NCI-H1694 treated with DMSO at 0.1 percent for 48 hours (cell line): ENCODE measurements around the gene GRIP2.

Source experiments
- DNase-seq: peaks from one replicate; lab custom pipeline; 2025; lab: John Stamatoyannopoulos, UW

The GRIP2 gene

DNA sequence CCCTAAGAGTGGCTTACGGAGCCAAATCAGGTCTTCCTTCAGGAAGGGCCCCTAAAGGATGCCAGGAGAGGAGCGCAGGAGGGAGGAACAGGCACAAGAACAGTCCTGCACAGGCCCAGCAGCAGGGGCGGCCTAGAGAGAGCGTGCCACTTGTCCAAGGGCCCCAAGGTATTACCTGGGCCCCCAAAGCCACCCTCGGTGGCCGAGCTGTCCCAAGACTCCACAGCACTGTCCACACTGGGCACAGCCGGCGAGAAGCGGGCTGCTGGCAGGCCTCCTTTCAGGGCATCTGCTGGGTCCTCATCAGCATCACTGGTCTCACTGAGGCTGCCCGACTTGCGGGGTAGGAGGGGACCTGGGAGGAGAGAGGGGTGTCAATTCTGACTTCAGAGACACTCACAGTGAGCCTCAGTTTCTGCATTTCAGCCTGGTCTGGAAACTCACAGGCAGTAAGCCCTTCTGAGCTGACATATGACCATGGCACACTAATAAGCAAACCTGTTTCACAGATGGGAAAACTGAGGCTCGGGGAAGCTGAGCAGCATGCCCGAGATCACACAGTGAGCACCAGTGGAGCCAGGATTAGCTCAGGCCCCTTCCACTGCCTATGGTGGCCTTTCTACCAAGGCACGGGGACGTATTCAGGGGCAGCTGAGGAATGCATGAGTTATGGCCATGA, 33.4 kb downstream of the GRIP2 start:
- no peak for DNase-seq

DNA sequence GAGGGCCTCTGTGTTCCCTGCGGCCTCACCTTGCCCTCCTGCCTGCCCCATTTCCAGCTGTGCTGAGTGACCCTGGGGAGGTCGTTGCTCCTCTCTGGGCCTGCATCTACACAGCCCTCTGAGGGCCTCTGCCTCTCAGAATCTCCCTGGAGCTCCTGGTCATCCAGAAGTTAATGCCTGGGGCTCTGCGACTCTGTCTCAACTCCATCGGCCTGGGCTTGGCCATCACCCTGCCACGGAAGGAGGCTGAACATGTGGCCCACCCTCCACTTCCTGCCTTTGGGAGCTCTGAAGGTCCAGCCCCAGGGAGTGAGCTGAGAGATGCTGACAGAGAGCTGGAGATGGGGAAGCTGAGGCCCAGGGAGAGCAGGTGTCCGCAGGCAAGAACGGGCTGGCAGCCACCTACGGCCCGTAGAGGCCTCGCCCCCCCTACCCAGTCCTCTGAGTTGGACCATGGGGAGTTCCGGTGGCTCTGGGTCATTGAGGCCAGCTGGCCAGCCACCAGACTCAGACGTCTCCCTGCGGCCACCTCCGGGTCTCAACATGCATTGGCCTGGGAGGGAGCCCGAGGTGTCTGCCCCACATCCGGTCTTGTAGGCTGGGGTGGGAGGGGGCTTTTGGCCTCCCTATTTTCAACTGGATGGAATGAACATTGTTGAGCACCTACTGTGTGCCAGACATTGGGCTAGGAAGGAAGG, 34.2 kb downstream of the GRIP2 start:
- DNase-seq: no peak

DNA sequence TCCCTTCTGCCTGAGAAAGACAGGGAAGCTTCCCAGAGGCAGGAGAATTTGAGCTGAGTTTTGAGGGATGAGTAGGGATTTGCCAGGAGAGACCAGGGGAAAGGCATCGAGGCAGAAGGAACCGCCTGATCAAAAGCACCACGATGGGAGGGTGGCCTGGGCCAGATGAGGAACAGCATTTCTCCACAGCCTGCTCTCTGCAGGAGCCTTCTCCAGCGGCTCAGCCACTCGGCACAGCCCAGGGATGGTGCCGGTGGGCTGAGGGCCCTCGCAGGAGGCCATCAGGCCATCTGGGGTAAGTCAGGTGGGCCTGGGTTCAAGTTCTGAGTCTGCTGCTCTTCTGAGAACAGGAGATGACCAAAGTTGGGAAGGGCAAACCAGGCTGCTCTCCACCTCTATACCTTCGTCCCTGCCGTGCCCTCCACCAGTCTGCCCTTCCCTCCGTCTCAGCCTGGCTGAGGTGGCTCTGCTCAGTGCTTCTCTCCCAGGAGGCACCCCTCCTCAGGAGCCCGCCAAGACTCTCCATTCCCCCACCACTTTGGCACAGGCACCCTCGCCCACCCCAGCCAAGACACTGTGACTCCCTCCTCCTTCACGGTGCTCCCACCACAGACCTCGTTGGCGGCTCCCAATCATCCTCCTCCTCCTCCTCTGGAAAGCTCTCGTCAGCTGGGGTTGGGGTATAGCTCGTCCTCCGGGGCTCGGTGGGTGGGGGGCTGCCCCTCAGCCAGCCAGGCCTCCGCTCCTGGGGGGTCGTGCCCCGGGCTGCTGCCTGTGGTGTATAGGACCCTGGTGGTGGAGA, 34.9 kb downstream of the GRIP2 start:
- DNase-seq: no peak

DNA sequence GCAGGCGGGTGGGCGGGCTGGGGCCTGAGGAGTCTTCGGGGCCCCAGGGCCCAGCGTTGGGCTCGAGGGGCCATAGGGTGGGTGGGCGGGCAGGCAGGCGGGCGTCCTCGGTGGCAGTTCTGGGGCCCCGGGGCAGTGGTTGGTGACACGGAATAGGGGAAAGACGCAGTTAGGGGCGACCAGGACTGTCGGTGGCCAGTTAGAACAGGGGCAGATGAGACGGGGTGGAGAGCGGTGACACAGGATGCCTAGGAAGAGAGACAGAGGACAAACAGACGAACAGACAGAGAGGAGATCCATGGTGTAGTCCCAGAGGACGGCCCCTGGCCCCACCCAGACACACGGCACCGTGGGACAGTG, 36.5 kb downstream of the GRIP2 start:
- no peak for DNase-seq

DNA sequence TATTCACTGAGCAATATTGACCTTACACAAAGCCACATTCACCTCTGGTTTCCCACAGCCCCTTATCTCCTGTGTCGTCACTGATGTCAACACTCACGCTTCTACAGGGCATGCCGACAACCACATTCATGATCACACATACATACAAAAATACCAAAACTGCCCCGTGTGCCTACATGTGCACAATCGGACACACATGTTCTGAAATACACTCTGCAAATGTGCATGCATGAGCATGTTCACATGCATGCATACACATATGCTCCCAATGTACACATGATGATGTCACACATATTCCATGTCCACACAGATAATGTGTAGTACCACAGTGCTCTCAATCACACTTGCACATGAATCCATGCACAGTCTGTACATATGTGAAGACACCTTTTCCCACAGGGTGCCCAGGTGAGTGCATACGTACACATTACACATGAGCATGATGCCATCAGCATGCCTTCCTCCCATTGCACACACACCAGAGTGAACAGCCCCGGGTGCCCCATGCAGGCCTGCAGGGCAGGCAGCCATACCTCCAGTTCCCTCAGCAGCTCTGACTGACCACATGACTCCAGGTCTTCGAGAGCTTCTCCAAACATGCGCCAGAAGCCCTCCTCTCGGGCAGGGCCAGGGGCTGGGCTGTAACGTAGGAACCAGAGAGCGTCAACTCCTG, 37.0 kb downstream of the GRIP2 start:
- DNase-seq: no peak

DNA sequence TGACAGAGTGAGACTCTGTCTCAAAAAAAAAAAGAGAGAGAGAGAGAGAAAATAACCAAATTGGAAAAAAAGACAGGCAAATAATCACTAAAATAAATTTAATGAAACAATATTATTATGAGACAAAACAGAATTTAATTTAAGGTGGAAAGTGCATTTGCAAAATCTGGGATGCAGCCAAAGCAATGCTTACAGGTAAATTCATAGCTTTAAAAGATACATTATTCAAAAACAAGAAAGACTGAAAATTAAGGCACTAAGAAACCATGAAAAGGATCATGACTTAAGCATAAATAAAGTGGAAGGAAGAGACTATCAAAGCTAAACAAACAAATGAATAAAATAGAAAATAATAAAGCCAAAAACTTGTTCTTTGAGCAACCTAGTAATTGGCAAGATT, 37.7 kb downstream of the GRIP2 start:
- no peak for DNase-seq

DNA sequence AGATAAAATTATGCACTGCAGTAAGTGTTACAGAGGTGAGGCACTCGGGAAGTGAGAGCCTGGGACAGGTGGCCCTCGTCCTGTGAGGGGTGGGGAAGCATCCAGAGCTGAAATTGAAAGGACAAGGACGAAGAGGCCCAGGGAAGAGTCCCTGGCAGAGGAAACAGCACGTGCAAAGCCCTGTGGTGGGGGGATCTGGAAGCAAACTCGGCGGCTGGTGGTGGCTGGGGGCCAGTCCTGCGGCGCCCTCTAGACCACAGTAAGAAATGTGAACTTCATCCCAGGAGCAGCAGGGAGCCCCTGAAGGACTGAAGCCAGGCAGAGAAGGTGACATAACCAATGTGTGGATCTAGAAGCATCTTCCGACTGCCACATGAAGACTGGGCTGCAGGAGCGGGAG, 42.8 kb downstream of the GRIP2 start:
- no peak for DNase-seq

DNA sequence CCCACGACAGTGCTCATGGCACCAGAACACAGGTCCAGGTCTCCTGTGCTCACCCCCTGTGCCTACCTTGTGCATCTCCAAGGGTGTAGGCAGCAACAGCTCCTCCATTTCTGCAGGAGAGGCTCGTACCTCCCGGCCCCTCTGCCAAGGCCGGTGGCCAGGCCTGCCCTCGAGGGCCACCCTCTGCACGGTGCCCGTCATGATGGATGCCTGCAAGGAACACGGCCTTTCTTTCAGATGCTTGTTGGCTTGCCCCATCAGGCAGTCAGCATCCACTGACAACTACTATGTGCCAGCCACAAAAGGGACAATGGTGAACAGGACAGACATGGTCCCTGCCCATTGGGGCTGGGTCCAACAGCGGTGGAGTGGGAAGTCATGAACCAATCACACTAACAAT, 43.8 kb downstream of the GRIP2 start:
- DNase-seq: no peak

DNA sequence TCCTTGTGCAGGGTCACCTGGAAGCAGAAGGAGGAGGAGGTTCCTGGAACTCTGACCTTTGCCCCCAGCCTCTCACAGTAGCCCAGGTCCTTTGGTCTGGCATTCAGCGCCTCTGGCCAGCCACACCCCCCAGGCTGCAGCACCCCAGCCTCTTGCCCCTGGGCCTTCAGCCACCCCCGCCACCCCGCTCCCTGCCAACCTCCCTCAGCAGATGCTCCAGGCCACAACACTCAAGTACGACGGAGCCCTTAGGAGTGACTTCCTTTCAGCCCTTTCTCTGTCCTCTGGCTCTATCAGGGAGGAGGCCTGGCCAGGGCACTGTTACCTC, 45.2 kb downstream of the GRIP2 start:
- no peak for DNase-seq

DNA sequence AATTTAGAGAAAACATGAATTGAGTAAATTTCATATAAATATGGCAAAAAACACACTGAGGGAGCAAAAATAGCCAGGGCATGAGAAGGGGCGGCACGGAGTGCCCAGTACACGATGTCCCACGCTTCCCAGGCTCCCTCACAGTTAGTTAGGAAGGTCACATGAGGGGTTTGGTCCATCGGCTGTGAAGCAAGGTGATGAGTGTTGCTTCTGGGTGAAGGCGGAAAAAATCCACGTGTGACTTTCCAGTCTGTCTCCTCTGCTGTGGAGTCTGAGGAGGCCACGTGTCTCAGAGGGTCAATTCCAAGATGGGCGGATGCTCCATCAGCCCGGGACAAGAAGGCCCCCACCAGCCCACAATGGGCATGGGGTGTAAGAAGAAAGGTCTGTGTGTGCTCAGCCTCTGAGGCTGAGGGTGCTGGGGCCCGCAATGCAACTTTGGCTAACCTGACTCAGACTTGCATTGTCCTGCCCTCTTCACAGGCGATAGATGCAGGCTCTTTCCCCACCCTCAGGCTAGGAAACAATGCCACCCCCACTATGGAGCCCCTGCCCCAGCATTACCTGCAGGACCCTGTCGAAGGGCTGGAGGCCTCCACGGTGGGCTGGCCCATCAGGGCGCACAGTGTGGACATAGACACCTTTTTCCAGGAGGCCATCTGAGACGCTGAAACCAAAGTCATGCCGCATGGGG, 45.7 kb downstream of the GRIP2 start:
- no peak for DNase-seq

DNA sequence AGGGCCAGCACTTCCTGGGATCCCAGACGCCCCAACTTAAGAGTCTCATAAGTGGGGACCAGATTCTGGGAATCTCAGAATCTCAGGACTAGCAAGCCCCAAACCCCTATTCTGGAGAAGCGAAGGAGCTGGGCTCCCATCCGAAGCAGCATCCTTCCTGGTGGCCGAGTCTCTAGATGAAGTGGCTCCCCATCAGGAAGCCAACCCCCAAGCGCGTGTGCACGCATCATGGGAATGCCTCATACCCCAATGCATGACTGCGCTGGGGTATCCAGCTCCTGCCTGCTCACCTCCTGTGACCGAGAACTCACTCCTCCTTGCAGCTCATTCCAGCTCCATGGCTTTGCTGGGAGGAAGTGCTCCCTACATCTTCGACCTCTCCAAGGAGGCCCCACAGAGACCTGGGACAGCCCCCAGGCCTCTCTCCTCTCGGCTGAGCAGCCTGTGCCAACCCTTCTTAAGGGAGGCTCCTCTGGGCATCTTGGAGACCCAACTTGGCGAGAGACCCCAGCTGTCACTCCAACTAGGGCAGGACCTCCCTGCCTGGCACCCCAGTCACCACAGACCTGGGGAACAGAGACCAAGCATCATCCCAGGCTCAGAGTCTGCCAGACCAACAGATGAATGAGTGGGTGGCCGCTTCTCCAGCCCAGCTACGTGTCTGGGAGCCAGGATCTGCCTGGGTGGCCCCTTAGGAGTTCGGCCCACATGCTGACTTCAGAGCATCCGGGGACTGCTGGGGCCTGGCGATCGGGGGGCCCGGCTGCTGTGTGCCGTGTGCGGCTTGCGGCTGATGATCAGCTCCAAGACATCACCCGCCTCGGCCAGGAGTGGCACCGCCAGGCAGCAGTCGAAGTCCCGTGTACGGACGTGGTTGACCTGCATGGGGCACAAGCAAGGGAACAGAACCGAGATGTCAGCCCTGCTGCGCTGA, 46.9 kb downstream of the GRIP2 start:
- DNase-seq: no peak

DNA sequence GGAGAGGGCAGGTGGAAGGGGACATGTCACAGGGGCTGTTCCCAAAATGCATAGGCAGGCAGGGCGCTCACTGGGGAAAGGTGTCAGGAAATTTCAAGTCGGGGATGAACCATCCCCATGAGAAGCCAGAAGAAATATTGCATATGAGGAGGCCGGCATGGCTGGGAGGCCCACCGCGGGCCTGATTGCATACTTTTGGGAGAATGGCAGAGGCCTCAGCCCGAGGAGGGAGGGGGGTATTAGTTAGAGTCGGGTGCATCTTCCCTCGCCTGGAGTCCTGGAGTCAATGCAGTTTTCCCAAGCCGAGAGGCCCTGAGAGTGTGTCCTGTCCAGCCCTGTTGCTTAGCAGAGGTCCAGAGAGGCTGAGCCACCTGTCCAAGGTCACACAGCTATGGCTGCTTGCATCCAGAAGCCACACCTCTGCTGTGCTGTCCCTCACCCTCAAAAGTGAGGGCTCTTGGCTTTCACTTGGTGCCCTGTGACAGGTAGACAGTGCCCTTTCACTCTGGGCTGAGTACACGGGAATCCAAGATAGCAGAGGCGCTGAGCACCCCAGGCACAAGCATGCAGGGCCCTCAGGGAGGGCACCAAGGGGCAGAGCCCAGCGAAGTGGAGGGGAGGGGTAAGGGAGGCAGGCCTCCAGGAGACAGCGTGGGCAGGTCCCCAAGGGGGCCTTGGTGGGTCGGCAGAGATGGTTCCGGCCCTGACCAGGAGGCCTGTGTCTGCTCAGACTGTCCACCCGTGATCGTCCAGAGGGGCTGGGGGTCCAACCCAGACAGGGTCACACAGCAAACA, 48.5 kb downstream of the GRIP2 start:
- no peak for DNase-seq

DNA sequence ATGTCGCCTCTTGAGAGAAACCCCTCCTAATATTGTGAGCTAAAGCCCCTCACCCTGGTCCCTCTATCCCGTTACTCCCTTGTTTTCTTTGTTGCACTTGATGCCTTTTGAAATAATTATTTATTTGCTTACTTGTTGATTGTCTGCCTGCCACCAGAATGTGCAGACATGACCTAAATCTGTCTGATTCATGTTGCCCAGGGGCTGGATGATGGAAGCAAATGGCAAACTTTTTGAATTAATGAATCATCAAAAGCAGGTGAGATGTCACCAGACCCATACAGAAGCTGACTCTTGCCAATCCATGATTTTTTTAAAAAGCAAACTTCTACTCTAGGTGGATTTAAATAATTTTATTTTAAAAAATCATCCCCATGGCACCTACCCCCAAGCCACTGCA, 49.3 kb downstream of the GRIP2 start:
- DNase-seq: no peak

DNA sequence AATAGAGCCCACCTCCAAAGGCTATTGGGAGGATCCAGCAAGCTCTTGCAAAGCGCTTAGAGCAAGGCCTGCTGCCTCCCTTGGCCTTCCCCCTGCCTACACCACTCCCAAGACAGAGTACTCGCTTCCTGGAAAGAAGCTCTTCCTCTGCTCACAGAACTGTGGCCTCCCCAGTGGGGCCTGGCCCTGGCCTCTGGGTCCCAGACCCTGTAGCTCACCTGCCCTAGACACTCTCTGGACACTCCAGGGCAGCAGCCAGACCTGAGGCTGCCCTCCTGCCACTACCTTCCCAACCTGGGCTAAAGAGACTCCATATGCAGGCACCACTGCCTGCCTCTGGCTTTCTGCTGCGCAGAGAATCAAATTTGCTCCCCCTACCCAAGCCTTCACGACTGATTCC, 49.9 kb downstream of the GRIP2 start:
- DNase-seq: no peak

DNA sequence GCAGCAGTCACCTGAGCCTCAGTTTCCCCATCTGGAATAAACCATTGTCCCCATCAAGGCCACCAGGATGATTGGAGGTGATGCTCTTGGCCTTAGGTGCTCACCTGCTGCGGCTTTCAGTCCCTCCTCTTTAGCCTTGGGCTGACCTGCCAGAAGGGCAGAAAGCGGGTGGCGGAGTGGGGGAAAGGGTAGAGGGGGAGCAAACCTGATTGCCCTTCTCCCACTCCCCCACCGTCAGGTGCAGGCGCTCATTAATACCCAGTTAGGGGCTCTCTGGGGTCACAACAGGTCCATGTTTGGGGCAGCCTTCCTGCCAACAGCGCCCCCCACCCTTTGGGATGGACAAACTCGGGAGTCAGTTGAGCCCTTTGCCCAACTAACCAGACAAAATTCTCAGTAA, 50.5 kb downstream of the GRIP2 start:
- DNase-seq: no peak

DNA sequence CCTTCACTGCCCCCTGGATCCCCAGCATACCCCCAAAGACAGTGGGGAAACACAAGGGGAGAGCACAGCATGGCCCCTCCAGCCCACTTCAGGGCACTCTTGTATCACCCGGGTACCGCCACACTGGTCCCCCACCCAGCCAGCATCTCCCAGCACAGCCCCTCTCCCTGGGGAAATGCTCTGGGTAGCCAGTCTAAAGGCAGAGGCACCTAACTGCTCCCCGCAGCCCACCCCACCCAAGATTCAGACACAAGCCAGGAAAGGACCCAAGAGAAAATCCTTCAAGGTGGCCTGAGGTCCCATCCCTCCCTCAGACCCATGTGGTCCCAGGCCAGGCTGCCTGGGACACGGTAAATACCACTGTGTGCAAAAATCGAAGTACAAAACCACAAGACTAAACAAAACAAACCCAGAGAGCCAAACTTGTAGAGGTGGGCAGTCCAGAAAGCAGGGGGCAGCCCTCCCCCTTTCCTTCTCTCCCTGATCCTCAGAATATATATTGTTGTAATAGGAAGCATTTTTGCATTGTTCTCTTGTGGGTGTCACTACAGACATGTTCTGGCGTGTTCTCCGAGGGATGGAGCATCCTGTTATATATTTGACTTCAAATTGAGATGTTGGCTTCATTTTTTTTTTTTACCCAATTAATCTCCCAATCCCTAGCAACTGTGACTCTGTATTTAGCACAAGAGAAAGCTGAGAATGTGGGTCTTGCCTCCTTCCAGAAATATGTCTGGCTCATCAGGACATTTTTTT, 51.7 kb downstream of the GRIP2 start:
- DNase-seq: no peak

DNA sequence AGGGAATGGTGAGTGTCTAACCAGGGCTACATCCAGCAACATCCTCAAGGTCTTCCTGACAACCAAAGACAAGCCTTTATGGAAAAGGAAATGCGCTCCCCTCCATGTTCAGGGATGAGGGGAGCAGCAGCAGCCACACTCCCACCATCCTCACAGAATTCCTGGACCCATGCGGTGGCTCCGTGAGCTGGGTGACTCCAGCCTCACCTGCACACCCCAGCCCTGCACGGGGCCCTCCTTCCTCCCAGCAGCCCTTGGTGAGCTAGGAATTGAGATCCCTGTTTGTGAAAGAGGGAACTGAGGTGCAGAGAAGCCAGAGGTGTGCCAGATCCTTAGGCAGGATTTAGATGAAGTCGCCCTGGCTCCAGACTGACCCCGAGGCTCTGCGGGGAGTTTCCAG, 52.3 kb downstream of the GRIP2 start:
- DNase-seq: no peak

DNA sequence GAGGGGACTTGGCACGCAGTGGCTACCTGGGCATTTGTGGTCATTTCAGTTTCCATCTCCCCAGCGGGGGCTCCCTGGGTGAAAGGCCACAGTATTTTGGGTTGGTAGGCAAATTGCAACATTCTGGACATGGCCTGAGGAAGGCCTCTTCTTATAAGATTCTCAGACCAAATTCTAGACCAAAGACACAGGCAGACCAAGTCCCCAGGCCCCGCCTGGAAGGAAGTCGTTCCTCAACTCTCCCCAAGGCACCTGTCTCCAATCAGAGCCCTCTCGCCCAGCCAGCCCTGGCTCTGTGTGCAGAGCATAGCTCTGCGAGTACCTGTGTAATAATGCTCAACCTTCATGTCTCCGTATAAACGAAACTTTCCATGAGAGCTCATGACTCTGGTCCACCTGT, 53.1 kb downstream of the GRIP2 start:
- DNase-seq: no peak

DNA sequence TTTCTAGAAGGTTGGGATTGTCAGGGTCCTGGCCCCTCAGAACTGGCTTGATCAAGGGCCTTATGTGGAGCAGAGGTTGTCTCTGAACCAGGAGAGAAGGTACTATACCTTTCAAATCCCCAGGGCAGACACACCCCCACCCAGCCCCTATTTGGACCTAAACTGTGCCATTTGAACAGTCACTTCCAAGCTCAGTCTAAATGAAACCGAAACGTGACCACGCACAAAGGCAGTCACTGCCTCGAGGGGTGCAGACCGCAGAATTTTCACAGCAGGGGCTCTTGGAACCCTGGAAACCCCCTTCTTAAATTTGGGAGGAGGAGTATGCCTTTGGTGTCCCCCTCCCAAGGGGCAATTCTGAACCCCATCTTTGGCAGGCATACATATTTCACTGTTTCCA, 53.7 kb downstream of the GRIP2 start:
- no peak for DNase-seq

DNA sequence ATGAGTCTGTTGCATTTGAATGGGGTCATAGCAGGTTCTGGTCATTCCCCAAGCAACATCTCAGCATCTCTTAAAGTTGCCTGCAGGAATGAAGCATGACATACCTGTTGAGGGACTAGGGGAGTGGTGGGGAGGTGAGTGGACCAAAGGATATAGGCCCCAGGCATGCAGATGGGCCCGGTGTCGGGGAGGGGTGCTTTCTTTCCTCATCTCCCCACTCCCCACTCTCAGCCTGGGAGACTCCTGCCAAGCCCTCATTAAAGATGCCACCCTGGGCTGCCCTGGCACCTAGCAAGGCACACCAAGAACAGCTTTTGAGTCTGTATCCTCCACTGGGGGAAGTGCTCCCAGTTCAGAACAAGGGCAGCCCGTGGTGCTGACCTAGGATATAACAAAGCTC, 54.2 kb downstream of the GRIP2 start:
- no peak for DNase-seq
